T-helper 1 cell (primary cell): ENCODE data around the gene SGPP2.

Experiments
- DNase-seq, 5 donors: peaks; one replicate each; pipeline ENCODE4 v3.0.0-alpha.2; 2012 to 2020

The SGPP2 gene

DNA sequence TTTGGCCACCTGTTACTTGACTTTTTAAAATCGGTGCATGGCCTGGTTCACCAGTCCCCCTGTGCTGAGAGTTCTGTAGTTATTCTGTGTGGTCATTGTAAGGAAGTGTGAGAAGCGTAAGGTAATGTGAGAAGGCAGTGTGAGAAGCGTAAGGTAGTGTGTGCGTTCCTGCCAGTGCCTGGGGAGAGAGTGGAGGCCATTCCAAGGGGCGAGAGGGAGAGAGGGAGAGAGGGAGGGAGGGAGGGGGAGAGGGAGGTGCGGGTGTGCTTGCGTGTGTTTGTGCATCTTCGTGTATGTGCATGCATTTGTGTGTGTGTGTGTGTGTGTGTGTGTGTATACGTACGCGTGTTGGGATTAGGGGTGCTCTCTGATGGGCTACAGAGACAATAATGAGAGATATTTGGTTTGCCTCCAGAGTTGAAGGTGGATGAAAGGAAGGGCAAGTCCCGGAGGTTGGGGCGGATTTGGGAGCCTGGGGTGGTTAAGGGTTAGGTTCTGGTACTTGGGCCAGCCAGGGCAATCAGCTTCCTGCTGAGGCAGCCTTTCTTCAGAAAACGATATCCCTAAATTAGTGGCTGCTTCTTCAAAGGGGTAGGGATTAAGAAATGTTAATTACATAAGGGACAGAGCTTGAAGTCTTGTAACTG lies 53.7 kb downstream of the SGPP2 start:
- no peak for DNase-seq

DNA sequence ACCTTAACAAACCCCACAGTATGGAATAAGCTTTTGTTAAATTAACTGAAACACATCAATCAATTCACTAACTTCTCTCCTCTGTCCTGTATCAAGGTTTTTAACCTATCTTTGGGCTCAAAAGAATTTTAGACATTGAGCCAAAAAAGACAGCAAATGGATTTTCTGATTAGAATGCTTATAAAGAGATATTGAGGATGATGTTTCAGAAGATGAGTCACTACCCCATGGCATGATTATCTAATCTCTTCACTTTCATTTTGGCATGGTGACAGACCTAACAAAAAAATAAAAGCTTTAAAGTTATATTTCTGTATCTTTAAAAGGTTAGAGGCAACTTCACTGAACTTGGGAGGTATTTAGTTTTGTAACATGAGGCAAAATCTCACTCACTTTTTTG lies 55.5 kb downstream of the SGPP2 start:
- DNase-seq, result no peak

DNA sequence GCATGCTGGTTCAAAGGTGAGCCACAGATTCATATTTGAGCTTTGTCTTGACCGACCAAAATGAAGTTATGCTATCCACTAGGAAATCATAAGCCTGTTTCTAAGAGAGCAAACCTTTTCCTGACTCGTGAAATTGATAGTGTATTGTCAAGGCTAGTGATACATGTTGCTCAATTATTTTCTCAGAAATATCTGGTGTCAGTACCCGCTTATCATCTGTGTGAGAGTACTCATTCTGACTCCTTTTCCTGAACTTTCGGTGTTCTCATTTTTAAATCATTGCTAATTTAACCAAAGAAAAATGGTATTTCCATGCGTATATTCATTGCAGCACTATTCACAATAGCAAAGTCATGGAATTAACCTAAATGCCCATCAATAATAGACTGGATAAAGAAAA lies 56.2 kb downstream of the SGPP2 start:
- no peak for DNase-seq

DNA sequence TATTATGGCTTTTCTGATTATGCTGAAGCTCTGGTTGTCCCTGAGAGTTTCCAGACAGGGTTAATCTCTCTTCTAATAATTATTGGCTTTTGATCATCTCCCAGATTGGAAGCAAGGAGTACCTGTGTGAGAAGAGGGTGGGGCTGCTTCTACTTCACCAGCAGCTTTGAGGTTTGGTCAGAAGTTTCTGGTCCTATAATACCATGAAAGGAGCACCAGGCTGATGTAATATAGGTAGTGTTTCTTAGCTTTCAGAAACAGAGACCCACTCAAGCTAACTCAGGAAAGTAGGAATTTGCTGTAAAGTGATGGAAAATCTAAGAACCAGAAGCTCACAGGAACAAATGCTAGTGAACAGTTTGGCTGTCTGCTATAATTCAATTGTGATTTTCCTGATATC lies 57.6 kb downstream of the SGPP2 start:
- no peak for DNase-seq

DNA sequence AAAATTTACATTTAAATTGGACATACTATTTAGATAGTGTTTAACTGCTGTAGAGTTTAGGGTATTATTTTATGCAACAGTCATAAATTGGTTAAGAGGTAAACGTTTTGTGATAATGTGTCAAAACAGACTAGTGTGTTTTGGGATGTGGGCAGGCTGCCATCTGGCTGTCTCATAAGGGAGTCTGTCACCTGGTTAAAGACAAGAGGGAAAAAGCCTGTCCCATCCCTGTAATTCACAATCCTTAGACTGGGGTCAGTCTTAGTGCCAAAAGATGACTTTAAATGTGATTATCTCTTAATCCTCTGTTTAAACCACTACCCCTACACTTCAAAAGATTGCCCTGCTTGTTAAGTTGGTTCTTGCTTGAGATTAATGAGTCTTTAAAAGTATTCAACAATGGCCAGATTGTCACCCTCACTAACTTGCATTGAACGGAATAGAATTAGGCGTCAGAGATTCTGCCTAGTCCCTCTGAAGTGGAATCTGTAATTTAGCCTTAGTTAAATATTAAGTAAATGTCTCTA lies 59.2 kb downstream of the SGPP2 start:
- no peak for DNase-seq

DNA sequence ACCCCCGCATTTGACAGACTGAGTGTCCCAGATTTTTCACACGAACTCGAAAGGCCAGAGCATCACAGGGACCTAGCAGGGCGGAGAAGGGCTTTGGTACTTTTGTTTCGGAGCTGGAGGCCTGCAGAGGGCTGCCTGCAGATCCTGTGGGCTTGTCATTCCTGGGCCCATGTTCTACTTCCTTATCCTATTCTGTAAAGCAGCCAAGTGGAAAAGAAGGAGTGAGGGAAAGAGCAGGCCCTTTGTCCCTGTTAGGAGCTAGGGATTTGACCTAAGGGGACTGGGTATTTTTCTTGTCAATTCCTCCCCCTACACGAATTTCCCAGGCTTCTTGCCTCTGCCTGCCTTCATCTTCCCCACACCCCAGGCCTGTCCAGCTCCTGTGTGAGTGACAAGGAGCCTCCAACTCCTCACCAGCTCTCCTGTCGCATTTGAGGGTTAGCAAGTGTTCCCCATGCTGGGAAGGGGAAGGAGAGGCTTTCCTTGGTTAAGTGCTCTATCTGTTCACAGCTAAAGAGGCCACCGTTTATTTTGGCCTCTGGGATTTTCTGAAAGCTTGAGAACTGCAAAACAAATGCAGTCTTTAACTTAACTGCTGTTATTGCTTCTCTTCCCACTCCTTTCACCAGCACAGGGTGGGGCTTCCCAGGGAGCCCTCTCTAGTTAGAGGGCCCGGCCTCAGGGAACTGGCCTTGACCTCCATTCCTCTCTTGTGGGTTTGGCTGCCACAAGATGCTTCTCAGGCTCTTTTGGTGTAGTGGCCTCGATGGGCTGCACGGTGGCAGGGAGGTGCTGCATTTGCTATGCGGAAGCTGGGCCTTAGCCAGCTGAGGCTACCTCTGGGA lies 61.2 kb downstream of the SGPP2 start:
- no peak for DNase-seq

DNA sequence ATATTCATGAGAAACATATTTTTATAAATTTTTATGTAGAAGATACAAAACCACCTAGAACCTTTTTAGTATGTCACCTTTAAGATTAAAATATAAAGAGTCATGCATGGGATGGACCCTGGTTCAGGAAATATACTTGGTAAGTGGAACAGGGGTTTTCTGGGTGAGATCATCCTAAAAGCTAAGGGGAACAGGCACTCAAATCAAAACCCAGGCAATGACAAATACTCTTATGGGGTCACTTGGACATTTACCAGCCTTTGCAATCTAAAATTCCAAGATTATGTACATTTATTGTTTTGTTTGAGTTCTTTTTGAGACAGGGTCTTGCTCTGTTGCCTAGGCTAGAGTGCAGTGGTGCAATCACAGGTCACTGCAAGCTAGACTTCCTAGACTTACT lies 65.8 kb downstream of the SGPP2 start:
- DNase-seq, result no peak

DNA sequence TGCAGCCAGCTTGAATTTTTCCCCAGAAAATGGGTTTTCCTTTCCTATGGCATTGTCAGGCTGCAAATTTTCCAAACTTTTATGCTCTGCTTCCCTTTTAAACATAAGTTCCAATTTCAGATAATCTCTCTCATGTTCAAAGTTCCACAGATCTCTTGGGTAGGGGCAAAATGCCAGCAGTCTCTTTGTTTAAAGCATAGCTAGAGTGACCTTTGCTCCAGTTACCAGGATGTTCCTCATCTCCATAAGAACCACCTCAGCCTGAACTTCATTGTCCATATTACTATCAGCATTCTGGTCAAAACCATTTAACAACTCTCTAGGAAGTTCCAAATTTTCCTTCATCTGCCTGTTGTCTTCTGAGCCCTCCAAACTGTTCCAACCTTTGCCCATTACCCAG lies 68.3 kb downstream of the SGPP2 start:
- no peak for DNase-seq

DNA sequence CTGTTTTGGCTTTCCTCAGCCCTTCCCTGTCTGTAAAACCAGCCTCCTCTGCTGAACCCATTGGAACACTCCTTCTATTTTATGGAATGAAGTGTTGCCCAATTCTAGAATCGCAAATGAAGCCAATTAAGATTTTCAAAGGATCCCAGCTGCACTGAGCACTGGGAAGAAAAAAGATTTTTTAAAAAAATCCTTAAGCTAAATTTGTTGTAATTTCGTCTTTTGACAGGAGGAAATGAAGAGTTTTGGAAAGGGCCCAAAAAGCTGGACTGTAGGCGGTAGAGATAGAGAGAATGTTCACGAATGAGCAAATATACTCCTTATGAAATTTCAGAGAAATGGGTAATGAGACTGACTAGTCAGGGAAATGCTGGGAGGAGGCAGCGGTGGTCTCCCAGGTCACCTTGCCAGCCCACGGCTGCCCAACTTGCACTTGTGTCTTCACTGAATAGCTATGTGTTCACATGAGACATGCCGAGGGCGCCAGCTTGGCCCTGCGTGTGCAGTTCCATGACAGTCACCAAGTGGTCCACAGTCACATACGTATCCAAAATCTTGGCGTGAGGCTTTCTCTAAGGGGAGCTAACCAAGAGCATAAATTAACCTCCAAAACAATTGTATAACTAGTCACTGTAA lies 69.9 kb downstream of the SGPP2 start:
- no peak for DNase-seq

DNA sequence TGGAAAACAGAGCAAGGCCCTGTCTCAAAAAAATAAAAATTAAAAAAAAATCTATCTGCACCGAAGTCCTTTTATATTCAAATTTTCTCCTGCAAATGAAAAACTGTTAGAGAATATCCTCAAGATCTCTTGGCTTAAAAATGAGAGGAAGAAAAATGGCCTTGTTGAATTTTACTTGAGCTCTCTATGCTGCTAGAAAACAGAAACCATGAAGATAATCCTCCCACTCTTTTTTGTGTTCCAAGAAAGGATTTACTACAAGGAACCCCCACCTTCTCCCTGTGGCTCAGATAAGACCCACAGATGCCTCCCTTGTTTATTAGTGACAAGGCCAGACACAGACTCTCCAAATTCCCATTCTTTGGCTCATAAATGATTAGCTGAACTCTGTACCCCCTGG lies 71.0 kb downstream of the SGPP2 start:
- DNase-seq, result no peak

DNA sequence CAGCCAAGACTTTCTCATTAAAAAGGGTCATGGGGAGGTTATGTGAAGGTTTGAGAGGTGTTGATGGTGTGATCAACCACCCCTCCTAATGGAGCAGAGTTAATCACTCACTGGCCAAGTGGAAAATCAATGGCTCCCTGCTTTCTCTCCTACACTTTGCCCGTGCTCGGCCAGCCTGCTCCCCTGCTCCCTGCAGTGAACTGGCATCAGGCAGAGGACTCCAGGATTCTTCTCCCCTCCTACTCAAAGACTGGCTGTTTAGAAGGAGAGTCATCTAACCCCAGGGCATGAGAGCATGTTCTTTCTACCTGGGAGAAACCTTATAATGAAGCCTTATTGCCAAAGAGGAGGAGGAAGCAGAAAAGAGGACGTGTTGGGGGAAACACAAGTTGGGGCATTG lies 74.9 kb downstream of the SGPP2 start:
- no peak for DNase-seq

DNA sequence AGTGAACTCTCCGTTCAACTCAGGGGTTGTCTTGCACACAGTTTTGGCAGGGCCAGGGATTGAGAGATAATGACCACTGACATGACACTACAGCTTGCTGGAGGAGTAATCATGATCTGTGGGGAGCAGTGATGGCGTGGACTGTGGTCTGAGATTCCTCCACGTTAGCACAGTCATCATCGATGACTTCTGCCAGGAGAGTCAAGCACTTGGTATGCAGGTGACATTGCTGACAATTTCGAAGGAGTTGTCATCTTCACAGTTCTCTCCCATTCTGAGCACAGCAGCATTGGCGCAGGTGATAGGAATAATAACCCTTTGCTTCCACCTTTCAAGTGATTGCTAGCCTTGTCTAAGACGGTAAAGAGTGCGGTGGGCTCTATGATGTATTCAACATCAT lies 79.8 kb downstream of the SGPP2 start:
- no peak for DNase-seq

DNA sequence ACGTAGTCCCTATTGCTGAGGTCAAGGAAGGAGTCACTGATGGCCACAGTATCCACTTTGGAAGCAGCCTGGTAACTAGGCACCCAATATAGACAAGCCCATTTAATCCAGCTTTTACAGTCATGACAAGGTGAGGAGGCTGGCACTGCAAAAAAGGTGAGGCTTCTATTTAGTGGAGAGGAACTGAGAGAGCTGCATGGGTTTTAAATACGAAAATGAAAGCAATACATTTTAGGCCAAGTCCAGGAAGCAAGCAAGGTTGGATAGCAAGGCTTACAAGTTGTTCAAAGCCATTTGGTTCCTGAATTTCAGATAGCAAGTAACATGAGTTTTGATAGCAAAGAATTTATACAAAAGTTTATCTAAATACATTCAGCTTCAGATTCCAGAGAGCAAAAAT lies 80.4 kb downstream of the SGPP2 start:
- DNase-seq, result peak in 1 of 5 donors; percentile 35

DNA sequence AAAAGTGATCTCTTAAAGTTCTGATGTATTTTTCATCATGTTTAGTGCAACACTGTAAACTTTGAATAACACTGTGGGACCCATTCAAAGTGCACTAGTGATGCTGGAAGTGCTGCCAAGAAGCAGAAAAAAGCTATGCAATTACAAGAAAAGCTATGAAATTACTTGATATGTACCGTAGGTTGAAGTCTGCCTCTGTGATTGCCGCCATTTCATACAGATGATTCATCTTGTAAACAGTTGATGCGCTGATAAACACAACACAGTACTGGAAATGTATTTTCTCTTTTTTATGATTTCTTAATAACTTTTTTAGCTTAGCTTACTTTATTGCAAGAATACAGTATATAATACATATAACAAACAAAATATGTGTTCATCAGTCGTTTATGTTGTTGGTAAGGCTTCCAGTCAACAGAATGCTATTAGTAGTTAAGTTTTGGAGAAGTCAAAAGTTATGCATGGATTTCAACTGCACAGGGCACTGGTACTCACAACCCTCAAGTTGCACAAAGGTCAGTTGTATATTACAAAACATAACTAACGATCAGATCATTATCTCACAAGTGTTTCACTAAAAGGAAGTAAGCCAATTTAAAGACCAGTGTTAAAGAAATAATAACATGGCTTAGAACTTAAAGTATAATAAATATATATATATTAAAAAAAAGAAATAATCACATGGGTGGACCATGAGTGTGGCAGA lies 82.0 kb downstream of the SGPP2 start:
- DNase-seq, result no peak

DNA sequence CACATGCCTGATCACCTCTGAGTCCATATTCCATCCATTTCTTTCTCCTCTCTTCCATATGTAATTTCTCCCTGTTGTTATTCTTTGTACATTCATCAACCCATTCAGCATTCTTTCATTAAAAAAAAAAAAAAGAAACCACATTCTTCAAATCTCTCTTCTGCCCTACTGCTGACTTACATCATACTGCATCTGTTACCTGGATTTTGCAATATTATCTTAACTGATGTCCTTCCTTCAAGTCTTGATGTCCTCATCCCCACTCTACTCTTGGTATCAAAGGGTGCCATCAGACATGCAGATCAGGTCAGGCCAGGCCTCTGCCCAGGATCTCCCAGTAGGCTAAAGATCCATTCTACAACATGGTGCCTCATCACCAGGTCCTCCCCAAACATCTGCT lies 90.6 kb downstream of the SGPP2 start:
- DNase-seq, result no peak

DNA sequence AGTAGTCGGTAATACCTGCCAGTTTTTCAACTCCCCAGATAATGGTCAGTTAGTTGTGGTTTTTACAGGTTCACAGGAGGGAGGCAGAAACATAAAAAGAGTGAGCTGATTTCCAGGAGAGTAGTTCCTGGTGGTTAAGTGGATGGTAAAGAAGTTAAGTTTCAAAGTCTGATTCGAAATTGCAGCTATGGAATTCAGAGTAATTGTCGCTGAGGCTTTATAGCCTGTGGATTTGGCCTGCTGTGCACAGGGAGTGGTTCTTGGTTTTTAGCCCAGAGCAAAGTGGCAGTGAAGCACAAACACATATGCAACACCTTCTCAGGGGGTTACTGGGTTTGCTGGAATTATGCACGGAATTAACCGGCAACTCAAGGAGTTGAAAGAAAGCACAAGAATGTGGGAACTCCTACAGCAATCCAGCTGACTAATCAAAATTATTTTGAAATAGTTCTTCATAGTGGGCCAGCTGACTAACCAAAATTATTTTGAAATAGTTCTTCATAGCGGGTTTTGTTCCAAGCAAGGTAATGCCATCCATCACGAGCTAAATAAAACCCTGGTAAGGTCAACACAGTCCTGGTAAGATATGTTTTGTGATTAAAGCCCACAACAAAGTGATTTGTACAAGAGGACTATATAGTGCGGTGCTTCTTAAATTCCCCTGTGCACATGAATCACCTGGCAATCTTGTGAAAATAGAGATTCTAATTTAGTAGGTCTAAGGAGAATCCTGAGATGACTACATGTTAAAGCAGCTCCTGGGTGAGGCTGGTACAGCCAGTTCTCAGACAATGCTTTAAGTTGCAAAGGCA lies 94.4 kb downstream of the SGPP2 start:
- no peak for DNase-seq

DNA sequence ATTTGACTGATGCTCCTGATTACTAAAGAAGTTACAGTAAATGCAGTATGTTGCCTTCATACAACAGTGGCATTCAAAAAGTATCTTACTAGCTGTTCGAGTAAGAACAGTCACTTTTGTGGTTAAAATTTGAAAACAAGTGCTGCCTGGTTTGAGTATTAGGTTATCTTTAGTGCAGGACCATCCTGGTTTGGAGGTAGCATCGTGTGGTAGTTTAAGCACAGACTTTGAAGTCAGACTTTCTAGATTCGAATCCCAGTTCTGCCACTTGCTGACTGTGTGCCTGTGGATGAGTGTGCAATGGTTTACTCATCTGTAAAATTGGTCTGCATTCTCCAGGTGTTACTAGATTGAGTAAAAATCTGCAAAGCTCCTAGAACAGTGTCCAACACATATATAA lies 96.8 kb downstream of the SGPP2 start:
- DNase-seq, result peak in 1 of 5 donors; percentile 25

DNA sequence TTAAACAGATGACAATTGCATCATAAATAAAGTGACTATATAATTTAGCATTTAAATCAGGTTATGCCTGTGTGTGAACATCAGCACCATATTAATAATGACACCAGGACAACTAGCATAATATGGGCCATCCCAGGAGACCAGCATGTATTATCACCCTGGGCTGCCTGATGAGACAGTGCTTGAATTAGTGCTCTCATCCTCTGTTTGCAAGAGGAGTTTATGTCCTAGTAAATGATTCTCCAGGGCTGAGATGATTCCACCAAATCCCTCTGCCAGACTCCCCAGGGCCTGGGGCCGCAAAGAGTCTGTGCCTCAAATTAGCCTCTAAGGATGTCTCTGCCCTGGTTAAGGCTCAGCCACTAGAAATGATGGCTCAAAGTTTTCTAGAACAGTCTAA lies 97.7 kb downstream of the SGPP2 start:
- no peak for DNase-seq

DNA sequence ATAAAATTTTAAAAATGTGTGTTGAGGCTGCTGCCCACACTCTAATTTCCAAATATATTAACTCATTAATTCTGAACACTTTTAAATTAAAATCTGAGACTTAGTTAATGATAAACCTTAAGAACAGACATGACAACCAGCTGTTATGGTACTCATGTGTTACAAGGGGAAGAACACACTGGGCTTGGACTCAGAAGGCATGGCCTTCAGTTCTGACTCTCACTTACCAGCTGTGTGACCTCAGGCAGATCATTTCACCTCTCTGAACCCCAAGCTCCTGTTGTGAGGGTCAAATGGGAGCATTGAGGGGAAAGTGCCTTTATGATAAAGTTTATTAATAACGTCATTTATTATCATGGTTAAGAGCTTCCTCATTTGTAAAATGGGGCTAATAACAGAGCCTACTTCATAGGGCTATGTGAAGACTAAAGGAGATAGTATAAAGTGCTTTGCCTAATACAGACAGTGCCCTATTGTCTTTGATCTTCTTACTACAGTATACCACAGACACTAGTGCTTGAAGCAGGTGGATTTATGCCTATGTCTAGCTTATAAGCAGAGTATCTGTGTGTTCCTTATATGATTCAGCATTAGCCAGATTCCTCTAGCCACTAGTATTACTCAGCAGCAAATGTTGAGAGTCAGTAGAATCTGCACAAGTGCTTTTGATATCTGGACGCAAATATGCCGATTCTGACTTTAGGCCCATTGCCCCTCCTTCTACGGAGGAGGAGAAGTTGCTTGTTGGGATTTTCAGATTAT lies 99.6 kb downstream of the SGPP2 start:
- no peak for DNase-seq

DNA sequence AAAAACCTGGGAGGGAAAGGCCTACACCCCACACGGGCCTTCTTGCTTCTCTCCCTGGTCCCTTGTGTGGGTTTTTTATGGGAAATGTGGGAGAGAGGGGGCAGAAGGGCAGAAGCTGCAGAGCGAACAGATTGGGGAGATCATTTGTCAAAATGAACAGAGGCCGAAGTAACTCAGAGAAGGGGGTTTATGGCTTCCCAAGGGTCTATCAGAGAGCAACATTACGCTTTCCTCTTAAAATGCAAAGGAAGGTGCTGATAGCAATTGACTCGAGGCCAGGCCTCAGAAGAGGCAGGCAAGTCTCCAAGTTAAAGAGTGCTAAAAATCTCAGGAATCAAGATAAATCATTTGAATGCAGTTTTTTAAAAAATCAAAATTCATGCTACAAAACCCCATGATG lies 101.5 kb downstream of the SGPP2 start:
- no peak for DNase-seq

DNA sequence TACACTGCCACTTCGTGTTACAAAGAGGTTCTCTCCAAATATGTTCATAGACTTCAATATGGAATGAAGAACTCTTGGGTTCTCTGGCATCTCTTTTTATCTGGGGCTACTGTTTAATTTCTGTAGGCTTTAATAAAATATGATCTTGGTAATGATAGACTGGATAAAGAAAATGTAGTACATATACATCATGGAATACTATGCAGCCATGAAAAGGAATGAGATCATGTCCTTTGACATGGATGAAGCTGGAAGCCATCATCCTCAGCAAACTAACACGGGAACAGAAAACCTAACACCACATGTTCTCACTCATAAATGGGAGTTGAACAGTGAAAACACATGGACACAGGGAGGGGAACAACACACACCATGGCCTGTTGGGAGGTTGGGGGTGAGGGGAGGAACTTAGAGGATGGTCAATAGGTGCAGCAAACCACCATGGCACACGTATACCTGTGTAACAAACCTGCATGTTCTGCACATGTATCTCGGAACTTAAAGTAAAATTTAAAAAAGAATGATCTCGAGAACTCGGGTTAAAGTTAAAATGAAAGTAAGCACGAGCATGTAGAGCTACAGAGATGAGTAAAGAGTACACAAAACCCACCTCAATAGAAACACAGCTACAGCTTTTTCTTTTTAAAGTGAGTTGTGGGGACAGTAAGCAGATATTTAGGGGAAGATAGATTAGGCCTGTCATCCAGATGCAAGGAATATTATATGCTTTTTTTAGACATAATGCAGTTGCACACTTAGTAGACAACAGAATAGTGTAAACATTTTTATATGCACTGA lies 102.3 kb downstream of the SGPP2 start:
- DNase-seq, result no peak
